Measurements from ENCODE around the gene PLEKHD1. TPM values are rescaled to one million over a fixed set of nuclear protein-coding genes. Genes with fewer than 3 reads are reported as not detected.
A peak's percentile ranks its signal among the peaks of the same experiment; 100 is the strongest.

The PLEKHD1 gene
- total and polyA plus RNA-seq, 9 donors: under 0.01 to 0.15 (median 0.08) TPM; not detected in 3

DNA sequence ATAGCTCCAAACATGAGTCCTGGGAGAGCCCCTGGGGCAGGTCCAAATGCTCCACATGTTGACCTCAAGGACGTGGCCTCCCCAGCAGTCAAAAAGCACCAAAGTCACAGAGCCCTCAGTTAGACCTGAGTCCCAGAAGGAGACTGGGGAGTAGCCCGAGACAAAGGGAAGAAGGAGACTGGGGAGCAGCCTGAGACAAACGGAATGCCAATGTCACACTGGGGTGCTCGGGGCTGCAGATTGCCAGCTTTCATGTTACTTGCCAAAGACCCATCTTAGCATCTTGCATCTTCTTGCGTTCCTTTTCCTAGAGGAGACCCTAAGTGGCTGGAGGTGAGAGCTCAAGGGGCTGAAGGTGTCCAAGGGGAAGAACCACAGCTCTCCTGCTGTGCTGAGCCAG lies 14.9 kb downstream of the PLEKHD1 start:
- Histone ChIP-seq H3K27me3 (no peaks in the 10 kb centered on the region), H3K27ac (no peak overlapping the region), H3K9me3 (no peaks in the 10 kb centered on the region), H3K36me3 (no peaks in the 10 kb centered on the region), H3K4me1 (ENCODE audit: insufficient read depth) (no peaks in the 10 kb centered on the region), H3K4me3 (no peak overlapping the region)
- intact Hi-C loops (cut with DNase I): no loop called here
- WGBS, 3 donors: 84 to 90% (median 89%) methylated on average over 5 of the region's 5 CpGs
- TF ChIP-seq EP300 (IDR thresholded peaks at IDR 0.05) (no peak), CTCF (IDR thresholded peaks at IDR 0.05) (no peak), POLR2A (IDR thresholded peaks at IDR 0.05) (no peak)
- no peak for DNase-seq

- WGBS, 3 donors: 85 to 93% (median 86%) methylated on average over 5 of the region's 5 CpGs
- H3K9me3 ChIP-seq: no peaks in the 10 kb centered on the region
- no peaks in the 10 kb centered on the region for H3K27me3 ChIP-seq
- intact Hi-C loops (cut with DNase I): no loop called here
- TF ChIP-seq CTCF (IDR thresholded peaks at IDR 0.05) (no peak), POLR2A (IDR thresholded peaks at IDR 0.05) (no peak), EP300 (IDR thresholded peaks at IDR 0.05) (no peak)
- DNase-seq: no peak
- H3K4me3 ChIP-seq: no peak overlapping the region
- H3K36me3 ChIP-seq: no peaks in the 10 kb centered on the region
- H3K4me1 ChIP-seq (ENCODE audit: insufficient read depth): no peaks in the 10 kb centered on the region
- no peak overlapping the region for H3K27ac ChIP-seq
These were observed 15.6 kb downstream of the PLEKHD1 start for GRCh38 chr14:69500096-69500495.

- DNase-seq: no peak
- no peak for TF ChIP-seq CTCF (IDR thresholded peaks at IDR 0.05)
- no peak for TF ChIP-seq EP300 (IDR thresholded peaks at IDR 0.05)
- TF ChIP-seq POLR2A (IDR thresholded peaks at IDR 0.05): no peak
- no peaks in the 10 kb centered on the region for H3K27me3 ChIP-seq
- H3K4me1 ChIP-seq (ENCODE audit: insufficient read depth): no peaks in the 10 kb centered on the region
- H3K36me3 ChIP-seq: no peaks in the 10 kb centered on the region
- no peak overlapping the region for H3K4me3 ChIP-seq
- 81 to 100% (median 85%) methylated on average over 2 to 4 of the region's 4 CpGs for WGBS, 3 donors
- no peak overlapping the region for H3K27ac ChIP-seq
- H3K9me3 ChIP-seq: no peaks in the 10 kb centered on the region
- intact Hi-C loops (cut with DNase I): no loop called here
These were observed 16.2 kb downstream of the PLEKHD1 start for GRCh38 chr14:69500736-69501135.

GRCh38 chr14:69501423-69501838 lies 16.9 kb downstream of the PLEKHD1 start:
- Histone ChIP-seq H3K9me3 (no peaks in the 10 kb centered on the region), H3K36me3 (no peaks in the 10 kb centered on the region), H3K4me1 (ENCODE audit: insufficient read depth) (no peaks in the 10 kb centered on the region), H3K27me3 (no peaks in the 10 kb centered on the region), H3K27ac (no peak overlapping the region), H3K4me3 (no peak overlapping the region)
- intact Hi-C loops (cut with DNase I): no loop called here
- 31 to 54% (median 49%) methylated on average over 4 of the region's 4 CpGs for WGBS, 3 donors
- TF ChIP-seq CTCF (IDR thresholded peaks at IDR 0.05) (no peak), EP300 (IDR thresholded peaks at IDR 0.05) (no peak), POLR2A (IDR thresholded peaks at IDR 0.05) (no peak)
- DNase-seq: peak in 1 of 5 donors; percentile 41

Data from ovary (tissue), 9 donors.